ENCODE measurements around the gene TMEM33.
A peak's percentile ranks its signal among the peaks of the same experiment; 100 is the strongest.

TMEM33 gene

GRCh38 chr4:41982716-41983115, 47.5 kb downstream of the TMEM33 start:
- TF ChIP-seq CTCF (IDR thresholded peaks at IDR 0.05): no peak
- Mint-ChIP-seq H3K4me3 (no peak overlapping the region), H3K4me1 (no peaks in the 10 kb centered on the region), H3K9me3 (no peaks in the 10 kb centered on the region), H3K36me3 (ENCODE audit: low read depth) (no peaks in the 10 kb centered on the region), H3K27ac (no peak overlapping the region), H3K27me3 (ENCODE audit: low read depth, poor library complexity) (peaks cover 6% of the 10 kb centered on the region)
- DNase-seq: no peak

- no peak for TF ChIP-seq CTCF (IDR thresholded peaks at IDR 0.05)
- Mint-ChIP-seq H3K36me3 (ENCODE audit: low read depth) (no peaks in the 10 kb centered on the region), H3K9me3 (no peaks in the 10 kb centered on the region), H3K4me3 (no peak overlapping the region), H3K27ac (no peak overlapping the region), H3K27me3 (ENCODE audit: low read depth, poor library complexity) (peaks cover 8% of the 10 kb centered on the region), H3K4me1 (peaks cover 11% of the 10 kb centered on the region)
- DNase-seq: no peak
These were observed 49.9 kb downstream of the TMEM33 start for GRCh38 chr4:41985151-41985550.

GRCh38 chr4:41989994-41990364, 54.8 kb downstream of the TMEM33 start:
- H3K4me3 Mint-ChIP-seq: peak overlapping the region; percentile 98
- H3K36me3 Mint-ChIP-seq (ENCODE audit: low read depth): peaks cover 7% of the 10 kb centered on the region
- H3K4me1 Mint-ChIP-seq: peaks cover 27% of the 10 kb centered on the region
- peak overlapping the region; percentile 66 for H3K27ac Mint-ChIP-seq
- peaks cover 8% of the 10 kb centered on the region for H3K27me3 Mint-ChIP-seq (ENCODE audit: low read depth, poor library complexity)
- TF ChIP-seq CTCF (IDR thresholded peaks at IDR 0.05): no peak
- H3K9me3 Mint-ChIP-seq: no peaks in the 10 kb centered on the region
- no peak for DNase-seq

- peaks cover 8% of the 10 kb centered on the region for H3K27me3 Mint-ChIP-seq (ENCODE audit: low read depth, poor library complexity)
- H3K36me3 Mint-ChIP-seq (ENCODE audit: low read depth): peaks cover 10% of the 10 kb centered on the region
- H3K4me1 Mint-ChIP-seq: peaks cover 27% of the 10 kb centered on the region
- peak within 1 kb of the TSS; percentile 66 for H3K27ac Mint-ChIP-seq
- no peaks in the 10 kb centered on the region for H3K9me3 Mint-ChIP-seq
- peak; percentile 89 for DNase-seq
- peak; percentile 41 for TF ChIP-seq CTCF (IDR thresholded peaks at IDR 0.05)
- peak within 1 kb of the TSS; percentile 98 for H3K4me3 Mint-ChIP-seq
These were observed 55.3 kb downstream of the TMEM33 start, which contains the start of gene SLC30A9 for GRCh38 chr4:41990365-41991111. Gene SLC30A9, plus strand, starts transcription at chr4:41990530. Its CDS starts 122 bp downstream, at chr4:41990652.

GRCh38 chr4:41991916-41992767, 56.9 kb downstream of the TMEM33 start:
- Mint-ChIP-seq H3K9me3 (no peaks in the 10 kb centered on the region), H3K4me1 (peaks cover 27% of the 10 kb centered on the region), H3K36me3 (ENCODE audit: low read depth) (peaks cover 12% of the 10 kb centered on the region), H3K27ac (no peak overlapping the region), H3K27me3 (ENCODE audit: low read depth, poor library complexity) (peaks cover 3% of the 10 kb centered on the region), H3K4me3 (peak overlapping the region; percentile 98)
- TF ChIP-seq CTCF (IDR thresholded peaks at IDR 0.05): no peak
- DNase-seq: no peak

All from nephron progenitor cell (in vitro differentiated cells).